ENCODE results near the gene SLIT2.

DNA sequence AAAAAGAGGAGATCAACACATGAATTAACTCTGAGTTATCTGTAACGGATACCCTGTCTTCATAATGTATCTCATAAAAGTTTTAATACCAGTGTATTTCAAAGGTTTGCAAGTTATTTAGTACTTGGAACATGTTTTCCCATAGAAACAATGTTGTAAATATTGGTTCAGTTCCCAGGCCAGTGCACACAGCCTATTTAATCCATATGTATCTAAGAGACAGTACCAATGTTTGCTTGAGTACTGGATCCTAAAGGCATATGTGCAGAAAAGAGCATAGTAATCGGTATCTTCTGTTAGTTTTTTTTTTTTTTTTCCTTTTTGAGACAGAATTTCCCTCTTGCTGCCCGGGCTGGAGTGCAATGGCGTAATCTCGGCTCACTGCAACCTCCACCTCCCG is 46.1 kb downstream of the SLIT2 start:
- TF ChIP-seq CTCF (conservative IDR thresholded peaks at IDR 0.05; ENCODE audit: low read length) (no peak), EZH2phosphoT487 (IDR thresholded peaks at IDR 0.05; ENCODE audit: borderline replicate concordance) (no peak)

Data from Loucy (cell line).